ENCODE data around the gene RNF20.

RNF20 gene

DNA sequence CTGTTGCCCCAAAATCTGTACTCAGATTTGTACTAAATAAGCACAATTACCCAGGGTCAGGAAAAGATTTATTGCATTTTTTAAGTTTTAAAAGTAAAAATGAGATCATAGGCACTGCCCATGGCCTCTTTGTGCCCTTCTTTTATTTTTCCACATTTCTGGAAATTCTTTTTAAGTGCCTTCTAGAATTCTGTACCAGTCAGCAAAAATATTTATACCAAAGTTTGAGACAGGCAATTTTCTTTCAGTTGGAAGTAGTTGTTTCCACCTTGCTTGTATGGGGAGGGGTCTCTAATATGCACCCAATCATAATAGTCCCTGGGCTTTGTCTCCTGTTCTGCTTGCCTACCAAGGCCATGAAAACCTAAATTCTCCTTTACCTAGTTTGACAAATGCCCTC lies 5.6 kb upstream of the RNF20 start:
- Histone ChIP-seq H3K79me2 (no peaks in the 10 kb centered on the region), H3K4me2 (ENCODE audit: low read length) (no peak overlapping the region), H3K27ac (no peak overlapping the region), H3K27me3 (ENCODE audit: control insufficient read depth, insufficient read depth, low read length) (no peaks in the 10 kb centered on the region), H3K4me1 (no peaks in the 10 kb centered on the region), H3K4me3 (ENCODE audit: low read depth, low read length) (no peak overlapping the region), H2AFZ (no peak overlapping the region), H3K9me3 (ENCODE audit: control insufficient read depth, low read length) (no peaks in the 10 kb centered on the region), H3K9ac (no peak overlapping the region), H3K36me3 (ENCODE audit: control insufficient read depth, insufficient read depth, low read length) (no peaks in the 10 kb centered on the region)
- TF ChIP-seq CTCF (IDR thresholded peaks at IDR 0.05): no peak

DNA sequence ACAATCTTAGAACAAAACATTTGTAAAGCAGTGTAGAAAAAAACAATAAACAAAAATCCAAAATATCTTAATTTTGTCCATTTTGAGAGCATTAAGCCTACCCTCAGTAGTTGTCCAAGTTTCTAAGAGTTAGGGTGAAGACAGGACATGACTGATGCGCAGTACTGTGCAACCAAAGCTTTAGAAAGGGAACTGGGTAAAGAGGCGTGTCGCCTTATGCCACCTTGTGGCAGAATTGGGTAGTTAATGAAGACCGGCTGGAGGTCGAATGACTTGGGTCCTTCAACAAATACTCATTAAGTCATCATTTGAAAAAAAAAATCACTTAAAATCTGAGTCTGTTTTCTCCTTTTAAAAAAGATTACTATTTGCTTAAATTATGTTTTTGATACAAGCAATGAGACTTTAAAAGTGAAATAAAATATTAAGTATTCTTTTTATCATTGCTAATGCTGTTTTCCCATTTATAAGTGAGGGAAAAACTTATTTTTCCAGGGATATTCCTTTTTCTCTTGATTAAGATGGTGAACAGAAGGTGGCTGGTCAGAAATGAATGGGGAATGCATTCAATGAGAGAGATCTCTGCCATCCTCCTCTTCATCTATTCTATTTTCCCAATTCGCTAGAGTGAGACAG lies 3.5 kb upstream of the RNF20 start:
- Histone ChIP-seq H3K9me3 (ENCODE audit: control insufficient read depth, low read length) (no peaks in the 10 kb centered on the region), H3K4me2 (ENCODE audit: low read length) (no peak overlapping the region), H3K79me2 (peaks cover 2% of the 10 kb centered on the region), H3K4me1 (no peaks in the 10 kb centered on the region), H3K9ac (no peak overlapping the region), H3K4me3 (ENCODE audit: low read depth, low read length) (no peak overlapping the region), H3K27ac (no peak overlapping the region), H3K36me3 (ENCODE audit: control insufficient read depth, insufficient read depth, low read length) (no peaks in the 10 kb centered on the region), H3K27me3 (ENCODE audit: control insufficient read depth, insufficient read depth, low read length) (no peaks in the 10 kb centered on the region), H2AFZ (no peak overlapping the region)
- TF ChIP-seq CTCF (IDR thresholded peaks at IDR 0.05): peak; percentile 66

- Histone ChIP-seq H3K79me2 (peaks cover 9% of the 10 kb centered on the region), H2AFZ (no peak overlapping the region), H3K4me3 (ENCODE audit: low read depth, low read length) (no peak overlapping the region), H3K4me1 (peaks cover 3% of the 10 kb centered on the region), H3K27me3 (ENCODE audit: control insufficient read depth, insufficient read depth, low read length) (no peaks in the 10 kb centered on the region), H3K9me3 (ENCODE audit: control insufficient read depth, low read length) (no peaks in the 10 kb centered on the region), H3K9ac (no peak overlapping the region), H3K4me2 (ENCODE audit: low read length) (no peak overlapping the region), H3K36me3 (ENCODE audit: control insufficient read depth, insufficient read depth, low read length) (no peaks in the 10 kb centered on the region), H3K27ac (no peak overlapping the region)
- no peak for TF ChIP-seq CTCF (IDR thresholded peaks at IDR 0.05)
Observed at GRCh38 chr9:101536351-101536750, 2.7 kb downstream of the RNF20 start.

GRCh38 chr9:101536938-101537337 lies 3.3 kb downstream of the RNF20 start:
- Histone ChIP-seq H3K9me3 (ENCODE audit: control insufficient read depth, low read length) (no peaks in the 10 kb centered on the region), H3K4me2 (ENCODE audit: low read length) (no peak overlapping the region), H3K79me2 (peaks cover 9% of the 10 kb centered on the region), H3K27me3 (ENCODE audit: control insufficient read depth, insufficient read depth, low read length) (no peaks in the 10 kb centered on the region), H3K36me3 (ENCODE audit: control insufficient read depth, insufficient read depth, low read length) (no peaks in the 10 kb centered on the region), H3K4me3 (ENCODE audit: low read depth, low read length) (no peak overlapping the region), H3K27ac (no peak overlapping the region), H3K4me1 (peaks cover 3% of the 10 kb centered on the region), H2AFZ (no peak overlapping the region), H3K9ac (no peak overlapping the region)
- no peak for TF ChIP-seq CTCF (IDR thresholded peaks at IDR 0.05)

DNA sequence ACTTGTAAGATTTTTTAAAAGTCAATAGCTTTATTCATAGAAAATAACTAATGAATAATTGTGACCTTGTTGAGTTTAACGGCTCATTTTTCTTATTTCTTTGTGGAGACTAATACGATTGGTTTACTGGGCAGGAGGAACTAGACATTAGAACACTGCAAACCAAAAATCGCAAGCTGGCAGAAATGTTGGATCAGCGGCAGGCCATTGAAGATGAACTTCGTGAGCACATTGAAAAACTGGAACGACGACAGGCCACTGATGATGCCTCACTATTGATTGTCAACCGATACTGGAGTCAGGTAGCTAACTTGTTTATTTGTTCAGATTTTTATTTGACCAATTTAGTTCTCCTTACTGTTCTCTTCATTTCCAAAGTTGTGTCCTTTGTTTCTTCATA lies 6.4 kb downstream of the RNF20 start:
- no peak overlapping the region for H3K4me3 ChIP-seq (ENCODE audit: low read depth, low read length)
- H3K4me2 ChIP-seq (ENCODE audit: low read length): no peak overlapping the region
- no peak overlapping the region for H3K9ac ChIP-seq
- peaks cover 6% of the 10 kb centered on the region for H3K79me2 ChIP-seq
- no peaks in the 10 kb centered on the region for H3K36me3 ChIP-seq (ENCODE audit: control insufficient read depth, insufficient read depth, low read length)
- no peak overlapping the region for H3K27ac ChIP-seq
- no peaks in the 10 kb centered on the region for H3K9me3 ChIP-seq (ENCODE audit: control insufficient read depth, low read length)
- H3K27me3 ChIP-seq (ENCODE audit: control insufficient read depth, insufficient read depth, low read length): no peaks in the 10 kb centered on the region
- H3K4me1 ChIP-seq: peaks cover 3% of the 10 kb centered on the region
- no peak overlapping the region for H2AFZ ChIP-seq
- TF ChIP-seq CTCF (IDR thresholded peaks at IDR 0.05): no peak

Data from parathyroid adenoma (tissue), 2 donors.